GM21526 (cell line): ENCODE data around the gene TRIM68.

Experiments used
- ATAC-seq: cut with Tn5 transposase; IDR thresholded peaks from one replicate; pipeline ENCODE4 v1.9.1; 2021; ENCODE audit warnings: moderate library complexity; ENCODE audit not compliant: unreplicated experiment, low FRiP score

TRIM68 gene

GRCh38 chr11:4607781-4608666, at the start of gene TRIM68:
TSS of gene TRIM68 (minus strand) at chr11:4608231. CDS start at chr11:4605504, 2,727 bp downstream.
- ATAC-seq, result peak; percentile 100

GRCh38 chr11:4654635-4655369, 46.8 kb upstream of the TRIM68 start:
- ATAC-seq, result no peak

DNA sequence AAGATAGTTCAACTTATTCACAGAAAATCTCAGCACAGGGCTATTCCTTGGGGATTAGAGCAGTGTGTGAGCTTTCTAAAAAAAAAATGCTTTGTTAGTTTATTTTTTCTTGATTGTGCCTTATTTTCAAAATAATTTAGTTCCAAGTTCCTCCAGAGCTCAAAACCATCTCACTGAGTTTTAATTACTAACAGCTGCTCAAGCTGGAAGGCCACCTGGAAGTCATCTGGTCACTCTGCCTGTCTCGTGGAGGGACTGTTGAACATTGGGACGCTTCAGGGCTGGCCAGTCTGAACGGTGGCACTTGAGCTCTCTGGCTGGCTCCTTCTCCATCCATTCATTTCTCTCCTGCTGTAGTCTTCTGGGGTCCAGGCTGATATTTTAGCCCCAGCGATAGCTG, 39.7 kb upstream of the TRIM68 start:
- ATAC-seq, result no peak

DNA sequence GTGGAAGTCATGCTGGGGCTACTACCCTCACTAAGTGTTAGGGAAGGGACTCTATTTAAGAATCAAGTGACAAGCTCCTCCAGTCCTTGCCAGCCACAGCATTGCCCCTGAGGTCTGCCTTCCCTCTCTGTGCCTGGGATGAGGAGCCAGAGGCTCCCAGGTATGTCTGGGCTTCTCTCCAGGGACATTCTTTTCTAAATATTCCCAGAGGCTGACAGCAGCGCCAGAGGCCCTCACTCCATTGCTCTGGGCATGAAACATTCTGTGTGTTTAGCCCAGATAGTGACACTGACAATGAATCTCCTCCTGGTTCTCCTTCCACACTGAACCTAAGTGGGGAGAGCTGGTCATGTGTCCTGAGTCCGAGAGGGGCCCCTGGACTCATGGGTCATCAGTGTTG, 37.9 kb upstream of the TRIM68 start:
- no peak for ATAC-seq

DNA sequence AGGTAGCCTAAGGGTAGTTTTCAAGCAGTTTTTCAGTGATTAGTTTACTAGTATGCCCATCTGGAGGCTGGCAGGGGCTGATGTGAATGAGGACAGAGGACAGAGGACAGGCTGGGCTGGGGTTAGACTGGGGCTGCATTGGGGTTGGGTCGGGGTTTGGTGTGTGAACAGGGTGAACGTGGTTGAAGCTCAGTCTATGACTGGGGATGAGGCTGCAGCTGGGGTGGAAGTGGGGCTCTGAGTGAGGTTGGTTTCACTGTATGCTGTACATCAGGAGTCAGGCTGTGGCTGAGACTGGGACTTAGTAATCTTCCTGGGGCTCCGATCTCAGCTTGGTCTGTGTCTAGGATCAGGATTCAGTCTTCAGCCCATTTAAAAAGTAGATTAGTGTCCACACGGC, 36.2 kb upstream of the TRIM68 start:
- ATAC-seq, result no peak

DNA sequence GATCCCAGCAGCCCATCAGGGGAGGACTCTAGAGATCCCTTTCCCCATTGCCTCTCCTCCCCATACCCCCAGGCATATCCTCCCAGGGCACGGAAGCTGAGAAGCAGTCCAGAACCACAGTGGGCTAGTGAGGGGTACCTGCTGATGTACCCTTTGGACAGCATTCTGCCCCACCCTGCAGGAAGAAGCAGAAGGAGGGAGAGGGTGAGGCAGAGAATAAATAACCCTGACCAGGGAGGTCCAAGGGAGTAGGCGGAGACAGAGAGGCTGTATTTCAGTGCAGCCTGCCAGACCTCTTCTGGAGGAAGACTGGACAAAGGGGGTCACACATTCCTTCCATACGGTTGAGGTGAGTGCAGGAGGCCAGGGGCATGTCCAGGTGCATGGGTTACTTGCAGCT, 35.7 kb upstream of the TRIM68 start, which contains the start of gene OR51E1:
TSS of gene OR51E1 (plus strand) at position 301 of the 400 bp plus-strand sequence. CDS start 8,545 bp downstream, outside the sequence.
- no peak for ATAC-seq

- ATAC-seq, result no peak
Observed at GRCh38 chr11:4643076-4643475, 35.0 kb upstream of the TRIM68 start.

DNA sequence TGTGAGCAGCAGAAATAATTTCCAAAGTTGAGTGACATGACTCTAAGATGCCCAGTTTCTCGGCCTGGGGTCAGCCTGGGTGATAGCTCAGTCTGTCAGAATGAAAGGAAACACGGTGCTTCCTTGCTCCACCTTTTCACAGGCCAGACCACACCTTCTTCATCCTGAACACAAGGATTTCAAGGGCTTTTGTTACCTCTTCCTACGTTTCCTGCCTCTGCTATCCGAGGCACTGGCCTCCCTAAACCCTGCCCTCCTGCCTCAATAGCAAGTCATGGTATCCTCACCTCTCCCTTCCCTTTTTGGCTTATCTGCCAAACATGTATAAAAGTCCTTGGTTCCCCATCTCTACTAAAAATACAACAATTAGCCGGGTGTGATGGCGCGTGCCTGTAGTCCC, 34.0 kb upstream of the TRIM68 start:
- no peak for ATAC-seq

DNA sequence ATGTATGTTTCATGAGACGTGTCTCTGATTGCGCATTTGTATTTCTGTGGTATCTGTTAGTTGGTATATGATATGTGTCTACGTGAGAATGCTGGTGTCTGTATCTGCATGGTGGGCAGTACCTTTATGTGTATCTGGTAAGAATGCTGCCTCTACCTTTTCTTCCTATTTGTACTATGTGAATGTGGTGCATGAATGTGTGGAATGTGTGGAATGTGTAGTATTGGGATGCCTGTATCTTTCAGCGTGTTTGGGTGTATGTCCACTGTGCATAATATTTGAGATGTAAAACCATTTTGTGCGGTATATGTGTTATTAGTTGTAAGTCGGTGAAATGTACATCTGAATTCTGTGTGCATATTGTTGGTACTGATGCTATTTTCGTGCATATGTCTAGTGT, 33.5 kb upstream of the TRIM68 start:
- ATAC-seq, result no peak

GRCh38 chr11:4639931-4640330, 31.9 kb upstream of the TRIM68 start:
- ATAC-seq, result no peak

DNA sequence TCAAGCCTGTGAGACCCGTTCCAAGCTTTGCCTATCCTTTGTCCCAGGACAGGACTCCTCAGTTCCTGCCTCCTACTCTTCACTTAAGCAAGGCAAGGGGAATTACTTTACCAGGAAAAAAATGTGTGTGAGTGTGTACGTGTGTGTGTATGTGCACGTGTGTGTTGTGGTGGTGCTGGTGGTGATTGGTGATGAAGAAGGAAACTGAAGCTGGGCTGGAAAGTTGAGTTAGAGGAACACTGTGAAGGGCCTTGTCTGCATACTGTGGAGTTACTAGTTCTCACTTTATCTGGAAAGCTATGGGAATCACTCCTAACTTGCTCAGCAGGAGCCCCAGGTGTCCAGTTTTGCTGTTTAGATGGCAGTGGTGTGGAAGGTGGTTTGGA, 29.6 kb upstream of the TRIM68 start:
- no peak for ATAC-seq

DNA sequence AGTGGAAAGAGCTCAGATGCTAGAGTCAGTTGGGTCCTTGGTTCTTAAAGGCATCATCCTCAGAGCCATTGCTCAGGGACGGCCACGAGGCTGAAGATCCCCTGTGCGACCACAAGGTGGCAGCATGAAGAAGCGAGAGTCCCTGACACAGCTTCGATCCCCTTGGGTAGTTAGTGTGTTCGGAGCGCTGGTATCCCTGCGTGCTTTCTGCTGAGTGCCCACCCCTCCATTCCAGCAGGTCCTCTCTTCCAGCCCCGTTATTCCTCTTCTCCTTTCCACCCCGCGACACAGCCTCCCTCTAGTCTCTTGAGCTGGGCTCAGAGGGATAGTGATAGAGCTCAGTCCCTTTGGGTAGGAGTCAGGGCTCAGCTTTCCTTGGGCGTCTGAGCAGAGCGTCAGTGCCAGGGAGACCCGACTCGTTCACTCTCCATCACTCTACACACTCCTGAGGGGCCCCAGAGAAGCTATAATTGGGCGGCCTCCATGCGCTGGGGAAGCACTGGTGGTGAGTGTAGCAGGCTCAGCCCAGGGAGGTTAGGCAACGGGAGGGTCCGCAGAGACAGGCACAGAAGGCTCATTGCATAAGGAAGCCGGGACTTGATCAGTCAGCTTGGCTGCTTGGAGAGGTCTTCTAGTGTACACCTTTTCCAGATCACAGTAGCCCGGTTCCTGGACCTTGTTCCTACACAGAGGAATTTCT, 29.1 kb upstream of the TRIM68 start, which contains the start of gene OR51D1:
TSS of gene OR51D1 (plus strand) at position 516 of the 700 bp plus-strand sequence. CDS start 2,314 bp downstream, outside the sequence.
- ATAC-seq, result peak; percentile 89

DNA sequence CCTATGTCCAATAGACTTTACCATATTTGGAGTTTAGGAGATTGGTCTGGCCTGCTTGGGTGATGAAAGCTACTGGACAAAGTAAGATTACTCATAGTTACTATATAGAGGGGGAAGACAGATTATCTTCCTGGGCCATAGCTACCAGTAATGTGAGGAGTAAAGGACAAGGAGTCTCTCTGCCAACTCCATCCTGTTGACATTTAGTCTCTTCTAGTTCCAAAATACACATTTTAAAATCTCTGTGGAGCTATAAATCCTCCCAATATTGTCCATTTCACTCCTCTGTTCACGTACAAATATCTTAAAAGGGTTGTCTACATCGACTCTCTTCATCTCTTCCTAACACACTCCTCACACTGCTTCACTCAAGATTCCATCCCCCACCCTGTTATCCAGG, 28.1 kb upstream of the TRIM68 start:
- ATAC-seq, result no peak

- peak; percentile 90 for ATAC-seq
Observed at GRCh38 chr11:4626207-4627099, 18.4 kb upstream of the TRIM68 start.

- ATAC-seq, result no peak
Observed at GRCh38 chr11:4619514-4619913, 11.5 kb upstream of the TRIM68 start.

GRCh38 chr11:4615856-4616444, 7.9 kb upstream of the TRIM68 start:
- ATAC-seq, result no peak

- no peak for ATAC-seq
Observed at GRCh38 chr11:4611986-4612385, 4.0 kb upstream of the TRIM68 start.

GRCh38 chr11:4610258-4610935, 2.4 kb upstream of the TRIM68 start:
- no peak for ATAC-seq

DNA sequence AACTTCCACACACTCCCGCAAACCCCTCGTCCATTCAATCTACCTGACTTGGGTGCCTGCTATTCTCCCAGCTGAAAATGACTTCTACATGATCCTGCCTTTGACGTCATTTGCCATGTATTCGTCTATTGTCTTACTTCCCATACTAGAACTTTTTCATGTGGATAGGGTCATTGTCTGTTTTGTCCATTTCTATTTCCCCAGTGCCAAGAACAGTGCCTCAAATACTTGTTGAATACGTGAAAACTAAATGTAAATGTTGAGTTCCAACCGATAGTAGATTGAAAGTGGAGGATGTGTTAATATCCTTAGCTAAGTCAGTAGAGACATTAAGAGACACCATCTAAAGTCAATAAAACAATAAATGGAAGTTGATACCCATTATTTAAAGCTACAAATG, 935 bp downstream of the TRIM68 start:
- no peak for ATAC-seq
